HG03460 (cell line): ENCODE measurements around the gene LOXL1.

Experiments used
- ATAC-seq: cut with Tn5 transposase; IDR thresholded peaks from one replicate; pipeline ENCODE4 v1.9.1; 2021; ENCODE audit not compliant: unreplicated experiment

The LOXL1 gene, protein sequence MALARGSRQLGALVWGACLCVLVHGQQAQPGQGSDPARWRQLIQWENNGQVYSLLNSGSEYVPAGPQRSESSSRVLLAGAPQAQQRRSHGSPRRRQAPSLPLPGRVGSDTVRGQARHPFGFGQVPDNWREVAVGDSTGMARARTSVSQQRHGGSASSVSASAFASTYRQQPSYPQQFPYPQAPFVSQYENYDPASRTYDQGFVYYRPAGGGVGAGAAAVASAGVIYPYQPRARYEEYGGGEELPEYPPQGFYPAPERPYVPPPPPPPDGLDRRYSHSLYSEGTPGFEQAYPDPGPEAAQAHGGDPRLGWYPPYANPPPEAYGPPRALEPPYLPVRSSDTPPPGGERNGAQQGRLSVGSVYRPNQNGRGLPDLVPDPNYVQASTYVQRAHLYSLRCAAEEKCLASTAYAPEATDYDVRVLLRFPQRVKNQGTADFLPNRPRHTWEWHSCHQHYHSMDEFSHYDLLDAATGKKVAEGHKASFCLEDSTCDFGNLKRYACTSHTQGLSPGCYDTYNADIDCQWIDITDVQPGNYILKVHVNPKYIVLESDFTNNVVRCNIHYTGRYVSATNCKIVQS

DNA sequence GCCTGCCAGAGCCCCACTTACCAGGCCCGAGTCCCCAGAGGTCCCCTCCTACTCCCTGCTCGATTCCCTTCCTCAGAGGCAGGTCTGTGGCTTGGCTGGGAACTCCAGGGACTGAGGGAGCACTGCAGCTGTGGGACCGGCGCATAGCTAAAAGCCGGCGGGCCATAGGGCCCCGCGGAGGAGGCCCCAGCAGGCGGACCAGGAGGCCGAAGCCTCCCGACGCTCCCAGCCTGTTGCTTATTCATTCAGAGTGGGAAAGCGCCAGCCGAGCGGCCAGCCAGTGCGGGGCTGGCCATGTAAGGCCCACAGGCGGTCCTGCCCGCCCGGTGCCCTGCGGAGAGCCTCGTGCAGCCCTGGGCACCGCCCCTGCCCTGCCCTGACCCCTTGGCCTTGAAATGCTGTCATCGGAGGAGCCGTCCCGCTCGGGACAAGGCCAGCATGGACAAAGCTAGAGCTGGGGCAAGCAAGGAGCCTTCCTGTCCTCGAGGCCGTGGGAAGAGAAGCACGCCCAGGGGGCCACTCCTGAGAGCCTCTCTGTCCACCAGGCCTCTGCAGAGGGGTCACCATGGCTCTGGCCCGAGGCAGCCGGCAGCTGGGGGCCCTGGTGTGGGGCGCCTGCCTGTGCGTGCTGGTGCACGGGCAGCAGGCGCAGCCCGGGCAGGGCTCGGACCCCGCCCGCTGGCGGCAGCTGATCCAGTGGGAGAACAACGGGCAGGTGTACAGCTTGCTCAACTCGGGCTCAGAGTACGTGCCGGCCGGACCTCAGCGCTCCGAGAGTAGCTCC lies at the start of gene LOXL1:
Gene LOXL1, plus strand, starts transcription at position 244 of the 784 bp plus-strand sequence. Its CDS starts 322 bp downstream, at position 566.
- ATAC-seq, result no peak

DNA sequence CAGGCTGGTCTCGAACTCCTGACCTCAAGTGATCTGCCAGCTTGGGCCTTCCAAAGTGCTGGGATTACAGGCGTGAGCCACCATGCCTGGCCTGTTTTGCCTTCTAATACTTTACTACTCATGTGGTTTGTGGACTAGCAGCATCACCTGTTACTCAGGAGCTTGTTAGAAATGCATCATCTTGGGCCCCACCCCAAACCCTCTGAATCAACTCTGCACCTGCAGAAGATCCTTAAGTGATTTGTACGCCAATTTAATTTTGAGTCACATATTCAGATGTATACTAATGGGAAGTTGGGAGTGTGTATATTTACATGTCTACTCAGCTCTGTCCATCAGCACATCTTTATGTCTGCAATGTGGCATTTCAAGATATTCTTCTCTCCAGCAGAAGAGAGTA lies 46.8 kb upstream of the LOXL1 start:
- no peak for ATAC-seq

DNA sequence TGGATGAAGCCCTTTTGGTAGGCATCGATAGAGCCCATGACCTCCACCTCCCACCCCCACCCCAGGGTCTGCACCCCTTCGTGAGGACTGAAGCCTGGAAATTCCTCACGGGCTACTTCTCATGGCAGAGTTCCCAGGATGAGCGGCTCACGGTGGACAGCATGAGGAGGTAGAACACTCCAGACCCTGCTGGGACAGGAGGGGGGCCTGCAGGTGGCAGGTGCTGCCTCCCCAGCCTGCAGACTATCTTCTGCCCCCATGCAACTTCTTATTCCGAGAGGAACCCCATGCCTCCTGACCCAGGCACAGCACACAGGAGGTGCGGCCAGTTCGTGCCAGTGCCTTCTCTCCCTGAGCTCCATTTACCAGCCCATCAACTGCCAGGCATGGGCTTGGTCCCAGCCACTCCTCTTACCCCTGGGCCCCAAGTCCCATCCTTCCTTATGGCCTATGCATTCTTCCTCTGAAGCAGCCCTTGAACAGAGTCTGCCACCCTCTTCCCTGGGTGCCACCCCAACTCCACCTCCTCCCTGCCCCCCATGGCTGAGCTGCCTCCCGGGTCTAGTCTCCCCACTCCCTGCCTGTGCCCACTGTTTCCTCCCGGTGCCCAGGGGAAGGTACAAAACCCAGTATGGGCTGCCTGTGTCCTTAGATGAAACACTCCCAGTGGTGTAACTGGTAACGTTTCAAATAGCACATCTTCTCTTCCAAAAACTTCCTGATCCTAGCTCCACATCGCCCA lies 44.5 kb upstream of the LOXL1 start:
- ATAC-seq, result no peak

DNA sequence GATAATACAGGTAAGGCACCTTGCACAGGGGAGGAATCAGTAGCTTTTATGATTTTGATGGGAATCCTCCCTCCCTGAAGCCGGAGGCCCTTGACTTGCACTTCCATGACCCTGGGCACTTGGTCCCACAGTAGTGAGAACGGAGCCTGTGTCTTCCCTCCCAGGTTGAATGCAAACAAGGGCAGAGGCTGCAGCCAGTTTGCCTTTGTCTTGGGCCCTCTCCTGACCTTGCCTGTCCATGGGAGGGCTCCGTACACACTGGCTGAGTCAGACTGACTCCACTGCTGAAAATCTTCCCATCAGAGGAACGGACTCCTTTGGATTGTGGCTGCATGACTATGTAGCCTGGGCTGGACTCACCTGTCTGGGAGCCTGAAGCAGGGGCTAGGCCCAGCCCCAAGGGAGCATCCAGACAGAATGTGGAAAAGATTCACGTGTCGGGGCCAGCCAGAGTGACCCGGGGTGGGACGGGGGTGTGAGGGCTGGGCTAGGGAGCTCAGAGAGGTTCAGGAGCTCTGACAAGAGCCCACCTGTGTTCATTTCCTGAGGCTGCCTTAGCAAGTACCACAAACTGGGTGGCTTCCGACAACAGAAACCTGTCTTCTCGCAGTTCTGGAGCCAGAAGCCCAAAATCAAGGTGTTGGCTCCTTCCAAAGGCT lies 43.4 kb upstream of the LOXL1 start:
- no peak for ATAC-seq

DNA sequence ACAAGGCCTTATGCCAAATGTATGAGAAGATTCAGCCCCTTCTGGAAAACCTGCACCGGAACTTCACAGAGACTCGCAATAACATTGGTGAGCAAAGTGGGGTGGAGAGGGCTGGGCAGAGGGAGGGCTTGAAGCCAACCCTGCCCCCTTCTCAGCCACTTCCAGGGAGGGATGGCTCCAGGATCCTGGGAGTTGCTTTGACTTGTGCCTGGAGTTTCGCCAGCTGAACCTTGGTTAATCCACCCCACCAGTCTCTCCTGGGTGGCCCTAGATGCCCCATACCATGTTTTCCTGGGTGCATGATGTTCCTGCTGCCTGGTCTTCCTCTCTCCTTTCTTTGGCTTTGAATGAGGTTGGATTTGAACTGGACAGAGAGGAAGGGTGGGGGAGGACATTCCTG lies 42.1 kb upstream of the LOXL1 start:
- no peak for ATAC-seq

DNA sequence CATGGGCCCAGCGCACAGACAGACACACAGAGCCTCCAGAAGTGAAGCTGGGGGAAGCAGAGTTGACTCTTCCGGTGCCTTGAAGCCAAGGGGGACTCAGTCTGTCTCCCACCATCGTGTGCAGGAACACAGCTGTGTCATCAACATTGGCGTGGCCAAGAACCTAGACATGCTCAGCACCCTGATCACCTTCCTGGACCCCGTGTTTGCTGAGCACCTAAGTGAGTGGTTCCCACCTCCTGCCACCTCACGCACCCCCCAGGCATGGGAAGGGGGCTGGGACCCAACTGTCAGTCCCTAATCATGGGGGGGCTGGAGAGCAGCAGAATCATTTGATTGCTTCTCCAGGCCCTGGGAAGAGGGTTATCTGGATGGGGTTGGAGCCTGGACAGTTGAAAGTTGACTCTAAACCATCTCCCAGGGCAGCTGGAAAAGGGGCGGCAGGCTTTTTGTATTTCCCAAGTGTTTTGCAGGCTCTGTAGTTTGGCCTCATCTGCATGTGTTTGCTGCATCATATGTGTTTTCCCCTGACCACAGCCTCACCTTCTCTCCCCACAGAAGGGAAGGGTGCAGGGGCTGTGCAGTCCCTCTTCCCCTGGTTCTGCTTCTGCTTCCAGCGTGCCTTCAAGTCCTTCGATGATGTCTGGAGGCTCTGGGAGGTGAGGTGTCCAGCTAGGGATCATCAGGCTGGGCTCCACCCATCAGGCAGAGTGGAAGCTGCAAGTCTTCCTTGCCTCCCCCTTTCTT lies 40.1 kb upstream of the LOXL1 start:
- no peak for ATAC-seq

DNA sequence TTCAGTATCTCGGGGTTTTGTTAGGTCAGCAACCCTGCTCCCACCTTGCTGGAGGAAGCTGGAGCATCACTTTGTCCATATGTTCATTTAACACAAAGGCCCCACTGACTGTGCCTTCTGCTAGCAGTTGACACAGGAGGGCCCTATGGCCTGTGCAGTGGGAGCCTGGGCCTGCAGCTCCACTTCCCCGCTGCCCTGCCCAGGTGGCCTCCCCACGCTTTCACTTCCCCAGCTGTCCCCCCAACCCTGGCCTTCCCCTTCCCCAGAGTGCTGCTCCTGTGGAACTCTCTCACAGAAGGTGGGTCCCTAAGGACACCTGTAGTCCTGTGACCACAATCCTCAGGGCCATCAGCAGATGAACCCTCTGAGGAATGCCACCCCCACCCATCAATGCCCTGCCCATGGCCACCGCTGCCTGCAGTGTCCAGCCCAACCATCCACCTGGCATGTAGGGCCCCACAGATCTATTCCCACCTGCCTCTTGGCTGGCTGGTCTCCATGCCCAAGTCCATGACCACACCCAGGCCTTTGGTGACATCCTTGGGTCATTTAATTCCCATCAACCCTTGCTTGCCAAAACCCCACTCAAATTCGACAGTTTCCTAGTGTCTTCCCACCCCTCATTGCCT lies 39.4 kb upstream of the LOXL1 start:
- ATAC-seq, result no peak

DNA sequence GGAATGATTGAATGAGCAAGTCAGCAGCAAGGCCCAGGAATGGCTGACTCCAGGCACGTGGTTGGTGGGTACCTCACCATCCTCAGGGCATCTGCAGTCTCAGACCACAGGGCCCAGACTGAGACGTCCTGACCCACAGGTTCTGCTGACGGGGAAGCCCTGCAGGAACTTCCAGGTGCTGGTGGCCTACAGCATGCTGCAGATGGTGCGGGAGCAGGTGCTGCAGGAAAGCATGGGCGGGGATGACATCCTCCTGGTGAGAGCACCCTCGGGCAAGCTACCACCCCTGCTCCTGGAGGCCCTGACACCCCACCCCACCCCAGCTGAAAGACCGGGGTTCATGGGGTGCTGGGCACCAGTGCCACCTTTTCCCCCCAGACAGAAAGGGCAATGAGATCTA lies 38.8 kb upstream of the LOXL1 start:
- ATAC-seq, result no peak

DNA sequence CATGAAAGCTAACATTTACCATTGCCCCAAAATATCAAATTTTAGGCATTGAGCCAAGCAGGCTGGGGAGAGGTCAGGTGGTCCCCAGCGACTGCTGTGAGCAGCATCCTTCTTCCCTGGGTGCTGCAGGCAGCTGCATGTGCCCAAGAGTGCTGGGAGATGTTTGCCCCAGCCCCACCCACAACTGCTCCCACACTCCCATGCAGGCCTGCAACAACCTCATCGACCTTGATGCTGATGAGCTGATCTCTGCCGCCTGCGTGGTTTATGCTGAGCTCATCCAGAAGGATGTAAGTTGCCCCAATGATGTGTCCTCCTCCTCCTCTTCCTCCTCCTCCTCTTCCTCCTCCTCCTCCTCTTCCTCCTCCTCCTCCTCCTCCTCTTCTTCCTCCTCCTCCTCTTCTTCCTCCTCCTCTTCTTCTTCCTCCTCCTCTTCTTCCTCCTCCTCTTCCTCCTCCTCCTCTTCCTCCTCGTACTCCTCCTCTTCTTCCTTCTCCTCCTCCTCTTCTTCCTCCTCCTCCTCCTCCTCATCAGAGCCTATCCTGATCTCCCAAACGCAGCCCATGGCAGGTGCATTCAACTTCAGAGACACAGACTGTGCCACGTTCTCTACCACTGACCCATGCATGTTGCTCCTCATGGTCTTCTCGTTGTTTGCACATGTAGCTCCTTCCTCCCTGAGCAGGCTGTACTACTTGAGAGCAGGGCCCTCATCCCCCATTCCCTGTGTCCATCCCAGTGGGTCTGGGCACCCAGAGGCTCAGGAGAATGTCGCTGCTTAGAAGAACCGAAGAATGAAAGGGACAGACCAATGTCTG lies 37.8 kb upstream of the LOXL1 start:
- ATAC-seq, result no peak

DNA sequence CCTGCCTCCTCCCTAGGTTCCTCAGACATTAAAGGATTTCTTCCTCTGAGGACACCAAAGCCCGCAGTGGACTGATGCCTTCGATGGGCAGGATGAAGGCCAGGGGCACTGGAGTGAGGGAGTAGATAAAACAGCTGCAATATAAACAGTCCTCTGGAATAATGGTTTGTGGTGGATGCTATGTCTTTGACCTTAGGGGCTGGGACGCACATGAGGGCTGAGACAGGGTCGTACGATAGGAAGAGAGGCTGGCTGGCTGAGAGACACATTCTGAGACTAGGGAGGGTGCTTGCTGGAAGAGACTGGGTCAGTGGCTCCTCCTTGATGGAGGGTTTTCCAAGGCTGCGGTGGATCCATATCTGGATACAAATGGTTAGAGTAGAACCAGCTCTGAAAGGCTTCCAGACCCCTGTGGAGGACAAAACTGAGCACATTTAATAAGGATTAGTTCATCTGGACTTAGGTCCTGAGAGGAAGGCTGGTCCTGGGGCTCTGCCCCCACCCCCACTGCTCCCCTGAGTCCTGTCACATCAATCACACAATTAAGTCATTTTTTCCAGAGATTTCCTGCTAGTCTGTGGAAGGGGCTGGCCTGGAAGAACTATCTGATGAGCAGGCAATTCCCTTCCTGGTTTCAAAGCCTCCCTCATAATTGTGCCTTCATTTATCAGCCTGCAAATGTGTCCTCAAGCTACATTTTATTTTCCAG lies 37.1 kb upstream of the LOXL1 start:
- ATAC-seq, result no peak

DNA sequence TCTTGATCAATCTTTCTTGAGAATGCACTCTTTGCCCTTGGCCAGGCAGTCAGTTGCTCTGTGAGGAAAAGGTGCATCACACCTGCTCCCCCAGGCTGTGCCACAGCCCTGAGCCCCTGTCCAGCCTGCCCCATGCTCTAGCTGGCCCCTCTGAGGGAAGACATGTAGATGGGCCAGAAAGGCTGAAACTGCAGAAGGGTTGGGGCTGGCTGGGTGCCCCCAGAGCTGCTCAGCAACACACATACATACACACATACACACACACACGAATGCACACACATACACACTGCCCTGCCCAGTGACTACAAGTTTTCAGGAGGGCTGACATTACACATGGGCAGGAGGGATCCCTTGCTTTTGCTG lies 36.5 kb upstream of the LOXL1 start:
- no peak for ATAC-seq

DNA sequence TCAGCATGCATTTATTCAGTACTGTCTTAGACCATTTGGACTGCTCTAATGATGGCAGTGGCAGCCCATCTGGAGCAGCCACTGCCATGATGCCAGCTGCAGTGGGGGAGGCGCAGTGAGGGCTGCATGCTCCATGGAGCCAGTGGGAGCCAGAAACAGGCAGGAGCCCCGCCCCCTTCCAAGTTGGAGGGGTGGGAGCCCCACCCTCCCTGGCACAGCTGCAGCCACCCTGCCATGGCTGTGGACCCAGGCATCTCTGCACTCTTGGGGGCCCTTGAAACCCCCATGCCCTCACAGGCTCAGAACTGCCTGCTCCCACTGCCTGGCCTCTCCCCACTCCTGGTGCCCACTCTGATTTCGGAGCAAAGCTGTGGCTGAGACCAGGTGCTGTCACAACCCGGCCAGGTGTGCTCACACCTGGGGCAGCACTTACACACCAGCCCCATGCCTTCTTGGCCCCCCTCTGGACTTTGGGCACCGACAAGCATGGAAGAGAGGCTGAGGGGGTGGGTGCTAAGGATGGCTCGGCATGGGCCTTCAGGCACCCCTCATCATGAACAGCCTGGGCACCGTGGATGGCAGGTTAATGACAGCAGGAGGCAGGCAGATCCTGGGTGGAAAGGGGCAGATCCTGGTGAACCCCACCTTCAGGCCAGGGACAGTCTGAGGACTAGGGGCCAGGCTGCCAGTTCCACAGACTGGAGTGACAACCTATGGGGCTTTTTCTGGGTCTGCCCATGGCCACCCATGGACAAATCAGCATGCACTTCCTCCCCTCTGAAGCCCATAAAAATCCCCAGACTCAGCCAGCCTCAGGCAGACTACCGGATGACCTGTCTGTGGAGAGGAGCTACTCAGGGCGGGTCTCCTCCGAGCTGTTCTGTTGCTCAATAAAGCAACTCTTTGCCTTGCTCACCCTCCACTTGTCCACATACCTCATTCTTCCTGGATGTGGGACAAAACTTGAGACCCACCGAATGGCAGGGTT lies 34.6 kb upstream of the LOXL1 start:
- no peak for ATAC-seq

DNA sequence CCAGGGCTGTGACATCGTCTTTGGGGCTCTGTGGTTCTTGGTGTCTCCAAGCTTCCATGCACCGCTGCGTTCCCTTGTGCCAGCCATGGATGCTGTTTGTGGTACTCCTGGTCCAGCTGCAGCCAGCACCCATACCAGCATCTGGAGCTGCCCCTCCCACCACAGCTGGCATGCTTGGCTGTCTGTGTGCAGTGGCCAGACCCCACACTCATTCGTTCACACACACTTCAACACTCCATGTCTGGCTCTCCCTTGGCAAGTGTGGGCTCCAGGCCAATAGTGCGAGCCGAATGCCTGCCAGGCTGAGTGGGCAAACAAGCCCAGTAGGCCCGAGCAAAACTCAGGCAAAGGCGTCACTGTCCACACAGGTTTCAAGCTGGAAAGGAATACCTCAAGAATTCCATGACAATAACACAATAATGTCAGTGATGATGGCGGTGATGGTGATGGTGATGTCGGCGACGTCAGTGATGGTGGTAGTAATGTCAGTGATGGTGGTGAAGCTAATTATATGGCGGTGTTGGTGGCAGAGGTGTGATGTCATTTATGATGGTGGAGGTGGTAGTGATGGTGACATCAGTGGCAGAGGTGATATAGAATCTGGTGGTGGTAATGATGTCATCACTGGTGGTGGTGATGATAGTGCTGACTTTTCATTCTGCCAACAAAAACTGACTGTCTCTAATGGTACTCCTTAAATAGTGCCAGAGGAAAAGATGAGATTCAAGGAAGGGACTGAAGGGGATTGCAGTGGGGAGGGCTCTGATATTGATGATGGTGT lies 33.6 kb upstream of the LOXL1 start:
- no peak for ATAC-seq

DNA sequence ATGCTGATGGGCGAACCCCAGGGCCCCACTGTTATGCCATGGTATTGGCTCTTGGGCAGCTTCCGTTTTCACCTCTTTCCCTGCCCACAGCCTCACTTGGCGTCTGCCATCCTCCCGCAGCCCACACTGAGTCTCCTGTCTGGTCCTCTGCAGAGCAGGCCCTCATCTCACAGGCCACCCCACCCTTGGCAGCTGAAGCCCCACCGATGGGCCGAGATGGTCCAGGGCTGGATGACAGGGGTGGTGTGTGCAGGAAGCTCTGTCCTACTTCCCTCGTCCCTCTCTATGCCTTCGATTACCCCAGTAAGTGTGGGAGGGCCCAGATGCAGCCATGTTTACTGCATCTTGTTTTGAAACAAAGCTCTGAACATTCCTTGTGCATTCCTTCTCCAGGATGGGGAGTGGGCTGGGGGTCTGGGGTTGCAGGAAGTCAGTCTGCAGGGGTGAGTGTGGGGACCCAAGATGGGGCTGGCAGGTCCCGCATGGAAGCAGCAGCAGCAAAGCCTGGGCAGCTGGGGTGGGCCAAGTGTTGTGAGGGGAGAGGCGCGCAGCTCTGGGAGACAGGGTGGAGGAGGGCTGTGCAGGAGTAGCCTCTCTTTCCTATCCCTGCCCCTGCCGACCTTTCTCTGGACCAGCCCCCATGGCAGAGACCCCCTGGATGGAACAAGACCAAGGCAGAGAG lies 32.0 kb upstream of the LOXL1 start:
- no peak for ATAC-seq

DNA sequence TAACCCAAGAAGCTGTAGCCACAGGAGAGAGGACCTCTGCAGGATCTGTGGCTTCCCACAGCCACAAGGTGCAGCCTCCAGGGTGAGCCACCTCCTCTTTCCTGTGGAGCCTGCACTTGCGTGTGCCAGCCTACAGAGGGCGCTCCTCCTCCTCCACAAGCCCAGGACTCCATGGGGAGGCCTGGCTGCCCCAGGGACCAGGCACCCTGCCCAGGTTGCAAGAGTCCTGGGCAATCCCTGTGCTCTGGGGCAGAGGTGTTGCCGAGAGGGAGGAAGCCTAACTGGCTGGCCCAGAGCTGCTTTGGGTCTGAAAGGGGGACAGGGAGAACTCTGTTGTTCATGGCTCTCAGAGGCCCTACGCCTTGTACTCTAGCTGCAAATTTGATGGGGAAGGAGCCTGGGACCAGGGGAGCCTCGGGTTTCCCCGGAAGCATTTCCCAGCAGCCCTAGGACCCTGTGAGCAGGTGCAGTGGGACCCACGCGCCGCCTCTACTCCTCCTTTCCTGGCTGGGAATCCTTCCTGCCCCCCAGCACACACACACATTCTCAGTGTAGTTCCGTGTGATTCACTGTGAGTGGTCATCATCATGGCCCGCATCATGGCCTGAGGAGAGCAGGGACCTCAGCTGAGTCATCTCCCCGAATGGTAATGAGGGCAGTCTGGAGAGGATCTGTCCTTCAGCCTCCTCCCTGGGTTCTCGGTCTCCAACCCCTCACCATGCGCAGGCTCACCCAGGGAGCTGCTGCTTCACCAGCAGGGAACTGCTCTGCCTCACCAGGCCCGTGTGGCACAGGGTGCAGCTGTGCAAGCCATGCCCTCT lies 28.6 kb upstream of the LOXL1 start:
- ATAC-seq, result no peak
